ENCODE measurements around the gene PHOSPHO2. TPM values are rescaled to one million over a fixed set of nuclear protein-coding genes. Genes with fewer than 3 reads are reported as not detected.

PHOSPHO2 gene
- total and polyA plus RNA-seq, 11 donors = 0.80 to 5.4 (median 3.0) TPM

- intact Hi-C loops (cut with DNase I) = no loop called here
- whole genome bisulfite sequencing, 4 donors = 68 to 81% (median 76%) methylated on average over 3 of the region's 3 CpGs
- no peaks in the 10 kb centered on the region for H3K27me3 ChIP-seq
- DNase-seq (no peak), ATAC-seq (no peak)
- no peaks in the 10 kb centered on the region for H3K9me3 ChIP-seq
- no peaks in the 10 kb centered on the region for H3K36me3 ChIP-seq
- H3K4me1 ChIP-seq = no peaks in the 10 kb centered on the region
- H3K27ac ChIP-seq = no peak overlapping the region
- TF ChIP-seq POLR2A (IDR thresholded peaks at IDR 0.05) (no peak), CTCF (IDR thresholded peaks at IDR 0.05) (no peak)
- H3K4me3 ChIP-seq = no peak overlapping the region
Measured at GRCh38 chr2:169673106-169673505, 21.2 kb upstream of the PHOSPHO2 start.

GRCh38 chr2:169673921-169674320 is 20.3 kb upstream of the PHOSPHO2 start:
- Histone ChIP-seq H3K9me3 (no peaks in the 10 kb centered on the region), H3K27ac (no peak overlapping the region), H3K36me3 (no peaks in the 10 kb centered on the region), H3K27me3 (no peaks in the 10 kb centered on the region), H3K4me3 (no peak overlapping the region), H3K4me1 (no peaks in the 10 kb centered on the region)
- TF ChIP-seq POLR2A (IDR thresholded peaks at IDR 0.05) = no peak
- TF ChIP-seq CTCF (IDR thresholded peaks at IDR 0.05) = no peak
- ATAC-seq = no peak
- 86 to 92% (median 90%) methylated on average over 2 of the region's 2 CpGs for WGBS, 4 donors
- no peak for DNase-seq
- intact Hi-C loops (cut with DNase I) = no loop called here

GRCh38 chr2:169676357-169676756 is 17.9 kb upstream of the PHOSPHO2 start:
- intact Hi-C loops (cut with DNase I) = no loop called here

GRCh38 chr2:169676850-169677249 is 17.4 kb upstream of the PHOSPHO2 start:
- H3K27ac ChIP-seq = no peak overlapping the region
- intact Hi-C loops (cut with DNase I) = no loop called here
- no peaks in the 10 kb centered on the region for H3K4me1 ChIP-seq
- no peak for ATAC-seq
- H3K4me3 ChIP-seq = no peak overlapping the region
- DNase-seq = no peak
- H3K9me3 ChIP-seq = peaks cover 0 to 11% (median 0%) of the 10 kb centered on the region in 12 donors
- no peaks in the 10 kb centered on the region for H3K36me3 ChIP-seq
- TF ChIP-seq CTCF (IDR thresholded peaks at IDR 0.05) = no peak
- TF ChIP-seq POLR2A (IDR thresholded peaks at IDR 0.05) = no peak
- H3K27me3 ChIP-seq = no peaks in the 10 kb centered on the region
- 79 to 87% (median 86%) methylated on average over 6 of the region's 6 CpGs for WGBS, 4 donors

More at GRCh38 chr2:169676357-169676756, 17.9 kb upstream of the PHOSPHO2 start:
- peaks cover 0 to 11% (median 0%) of the 10 kb centered on the region in 12 donors for H3K9me3 ChIP-seq
- no peaks in the 10 kb centered on the region for H3K27me3 ChIP-seq
- H3K27ac ChIP-seq = no peak overlapping the region
- H3K36me3 ChIP-seq = no peaks in the 10 kb centered on the region
- H3K4me3 ChIP-seq = no peak overlapping the region
- H3K4me1 ChIP-seq = no peaks in the 10 kb centered on the region
- WGBS, 4 donors = 59 to 69% (median 62%) methylated on average over 3 of the region's 3 CpGs
- TF ChIP-seq POLR2A (IDR thresholded peaks at IDR 0.05) (no peak), CTCF (IDR thresholded peaks at IDR 0.05) (no peak)
- DNase-seq = no peak
- ATAC-seq = no peak

All from heart left ventricle (tissue), 16 donors.